ENCODE data around the gene COPZ1. TPM values are rescaled to one million over a fixed set of nuclear protein-coding genes. Genes with fewer than 3 reads are reported as not detected.
A peak's percentile ranks its signal among the peaks of the same experiment; 100 is the strongest.

COPZ1 gene
- total RNA-seq, 4 donors from 2014 or later, result 91.8 to 145 (median 107) TPM

GRCh38 chr12:54300732-54301427 lies 24.1 kb upstream of the COPZ1 start, which contains the start of gene NFE2:
Gene NFE2 (minus strand): TSS chr12:54301015. CDS start chr12:54295248, 5,767 bp downstream.
- ATAC-seq, result peak; percentile 62 to 74
- peak; percentile 37 to 58 for DNase-seq
- Histone ChIP-seq H3K4me3 (peak within 1 kb of the TSS; percentile 30 to 44 (median 43)), H3K27ac (peak within 1 kb of the TSS; percentile 0 to 61 (median 36)), H3K27me3 (no peaks in the 10 kb centered on the region), H3K9me3 (no peaks in the 10 kb centered on the region), H3K36me3 (no peaks in the 10 kb centered on the region), H3K4me1 (peaks cover 17 to 24% of the 10 kb centered on the region in 2 donors)
- TF ChIP-seq POLR2A (IDR thresholded peaks at IDR 0.05) (peak in 1 of 2 donors; percentile 17), CTCF (IDR thresholded peaks at IDR 0.05 in 4 of 5, conservative IDR thresholded peaks at IDR 0.05 in 1 of 5) (no peak)
- intact Hi-C loops (cut with DNase I; ENCODE audit: low total_unique reads), result no loop called here
- in situ Hi-C loops (cut with MboI; ENCODE audit: low sequenced_read_pairs in 4 of 4), result no loop called here

- Histone ChIP-seq H3K4me1 (peaks cover 17 to 24% of the 10 kb centered on the region in 2 donors), H3K4me3 (no peak overlapping the region), H3K9me3 (no peaks in the 10 kb centered on the region), H3K27me3 (no peaks in the 10 kb centered on the region), H3K27ac (peak overlapping the region in 2 of 4 donors; percentile 55 to 61), H3K36me3 (no peaks in the 10 kb centered on the region)
- intact Hi-C loops (cut with DNase I; ENCODE audit: low total_unique reads), result no loop called here
- in situ Hi-C loops (cut with MboI; ENCODE audit: low sequenced_read_pairs in 4 of 4), result no loop called here
- DNase-seq, result no peak
- ATAC-seq, result no peak
- no peak for TF ChIP-seq POLR2A (IDR thresholded peaks at IDR 0.05)
- TF ChIP-seq CTCF (IDR thresholded peaks at IDR 0.05 in 4 of 5, conservative IDR thresholded peaks at IDR 0.05 in 1 of 5), result no peak
Observed at GRCh38 chr12:54301428-54302048, 23.4 kb upstream of the COPZ1 start.

- intact Hi-C loops (cut with DNase I; ENCODE audit: low total_unique reads) (no loop called here), in situ Hi-C loops (cut with MboI; ENCODE audit: low sequenced_read_pairs in 4 of 4) (no loop called here)
- H3K9me3 ChIP-seq, result no peaks in the 10 kb centered on the region
- H3K27ac ChIP-seq, result peak overlapping the region in 1 of 4 donors; percentile 32
- DNase-seq (no peak), ATAC-seq (no peak)
- H3K4me1 ChIP-seq, result peaks cover 17 to 24% of the 10 kb centered on the region in 2 donors
- no peak overlapping the region for H3K4me3 ChIP-seq
- no peaks in the 10 kb centered on the region for H3K27me3 ChIP-seq
- TF ChIP-seq CTCF (IDR thresholded peaks at IDR 0.05 in 4 of 5, conservative IDR thresholded peaks at IDR 0.05 in 1 of 5) (no peak), POLR2A (IDR thresholded peaks at IDR 0.05) (no peak)
- no peaks in the 10 kb centered on the region for H3K36me3 ChIP-seq
Observed at GRCh38 chr12:54303640-54304039, 21.3 kb upstream of the COPZ1 start.

- intact Hi-C loops (cut with DNase I; ENCODE audit: low total_unique reads), result no loop called here
Observed at GRCh38 chr12:54304187-54304810, 20.6 kb upstream of the COPZ1 start.

More at GRCh38 chr12:54304187-54304810, 20.6 kb upstream of the COPZ1 start:
- H3K27me3 ChIP-seq, result no peaks in the 10 kb centered on the region
- peak overlapping the region in 1 of 4 donors; percentile 32 for H3K27ac ChIP-seq
- no peak overlapping the region for H3K4me3 ChIP-seq
- in situ Hi-C loops (cut with MboI; ENCODE audit: low sequenced_read_pairs in 4 of 4), result no loop called here
- ATAC-seq, result peak; percentile 54 to 81
- TF ChIP-seq POLR2A (IDR thresholded peaks at IDR 0.05) (no peak), CTCF (IDR thresholded peaks at IDR 0.05 in 4 of 5, conservative IDR thresholded peaks at IDR 0.05 in 1 of 5) (no peak)
- no peaks in the 10 kb centered on the region for H3K36me3 ChIP-seq
- H3K4me1 ChIP-seq, result peaks cover 17 to 24% of the 10 kb centered on the region in 2 donors
- peak; percentile 28 to 79 for DNase-seq
- no peaks in the 10 kb centered on the region for H3K9me3 ChIP-seq

All from gastrocnemius medialis (tissue), 4 donors.